GM12874 (cell line): ENCODE results near the gene MBNL1.

Experiments used
- TF ChIP-seq, protein P1 (sequence below): IDR thresholded peaks from 2 replicates; pipeline ENCODE4 v1.5.1; 2011; ENCODE audit warnings: low read depth, mild to moderate bottlenecking, control low read depth, low read length, moderate library complexity; ENCODE audit not compliant: insufficient read depth

Gene MBNL1

DNA sequence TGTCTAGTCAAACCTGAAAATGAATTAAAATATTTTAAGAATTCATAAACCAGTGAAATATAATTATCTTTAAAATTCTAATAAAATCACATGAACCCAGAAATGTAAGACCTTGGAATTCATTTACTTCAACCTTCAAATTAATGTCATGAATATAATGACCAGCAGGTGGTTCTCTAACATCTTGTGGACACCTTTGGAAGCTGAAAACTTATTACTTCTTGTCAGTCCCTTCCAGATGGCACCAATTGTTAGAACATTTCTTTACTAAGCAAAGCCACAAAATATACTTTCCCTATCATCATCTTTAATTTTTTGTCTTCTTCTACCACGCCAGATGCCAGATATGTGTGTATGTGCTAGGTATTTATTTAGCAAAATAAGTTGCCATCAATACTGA is 240.0 kb downstream of the MBNL1 start:
- TF ChIP-seq, protein P1, sequence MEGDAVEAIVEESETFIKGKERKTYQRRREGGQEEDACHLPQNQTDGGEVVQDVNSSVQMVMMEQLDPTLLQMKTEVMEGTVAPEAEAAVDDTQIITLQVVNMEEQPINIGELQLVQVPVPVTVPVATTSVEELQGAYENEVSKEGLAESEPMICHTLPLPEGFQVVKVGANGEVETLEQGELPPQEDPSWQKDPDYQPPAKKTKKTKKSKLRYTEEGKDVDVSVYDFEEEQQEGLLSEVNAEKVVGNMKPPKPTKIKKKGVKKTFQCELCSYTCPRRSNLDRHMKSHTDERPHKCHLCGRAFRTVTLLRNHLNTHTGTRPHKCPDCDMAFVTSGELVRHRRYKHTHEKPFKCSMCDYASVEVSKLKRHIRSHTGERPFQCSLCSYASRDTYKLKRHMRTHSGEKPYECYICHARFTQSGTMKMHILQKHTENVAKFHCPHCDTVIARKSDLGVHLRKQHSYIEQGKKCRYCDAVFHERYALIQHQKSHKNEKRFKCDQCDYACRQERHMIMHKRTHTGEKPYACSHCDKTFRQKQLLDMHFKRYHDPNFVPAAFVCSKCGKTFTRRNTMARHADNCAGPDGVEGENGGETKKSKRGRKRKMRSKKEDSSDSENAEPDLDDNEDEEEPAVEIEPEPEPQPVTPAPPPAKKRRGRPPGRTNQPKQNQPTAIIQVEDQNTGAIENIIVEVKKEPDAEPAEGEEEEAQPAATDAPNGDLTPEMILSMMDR = peak; percentile 18; the same call in 1 of the 2 replicates

DNA sequence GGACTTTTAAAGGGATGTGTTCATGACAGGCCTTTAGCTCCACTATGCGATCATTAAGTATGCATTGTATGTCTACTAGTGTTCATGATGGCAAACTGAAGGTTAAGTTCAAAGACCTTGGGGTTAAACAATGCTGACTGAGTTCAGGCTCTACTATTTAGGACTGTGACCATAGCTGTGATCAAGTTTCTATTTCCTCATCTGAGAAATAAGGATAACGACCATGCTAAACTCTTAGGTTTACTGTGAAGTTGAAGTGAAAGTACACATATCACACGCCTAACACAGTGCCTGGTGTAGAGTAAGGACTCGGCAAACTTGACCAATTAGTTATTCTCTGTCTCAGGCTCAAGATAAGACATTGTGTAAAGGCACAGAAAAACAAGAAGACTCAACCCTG is 243.2 kb downstream of the MBNL1 start:
- TF ChIP-seq, protein P1 = no peak

DNA sequence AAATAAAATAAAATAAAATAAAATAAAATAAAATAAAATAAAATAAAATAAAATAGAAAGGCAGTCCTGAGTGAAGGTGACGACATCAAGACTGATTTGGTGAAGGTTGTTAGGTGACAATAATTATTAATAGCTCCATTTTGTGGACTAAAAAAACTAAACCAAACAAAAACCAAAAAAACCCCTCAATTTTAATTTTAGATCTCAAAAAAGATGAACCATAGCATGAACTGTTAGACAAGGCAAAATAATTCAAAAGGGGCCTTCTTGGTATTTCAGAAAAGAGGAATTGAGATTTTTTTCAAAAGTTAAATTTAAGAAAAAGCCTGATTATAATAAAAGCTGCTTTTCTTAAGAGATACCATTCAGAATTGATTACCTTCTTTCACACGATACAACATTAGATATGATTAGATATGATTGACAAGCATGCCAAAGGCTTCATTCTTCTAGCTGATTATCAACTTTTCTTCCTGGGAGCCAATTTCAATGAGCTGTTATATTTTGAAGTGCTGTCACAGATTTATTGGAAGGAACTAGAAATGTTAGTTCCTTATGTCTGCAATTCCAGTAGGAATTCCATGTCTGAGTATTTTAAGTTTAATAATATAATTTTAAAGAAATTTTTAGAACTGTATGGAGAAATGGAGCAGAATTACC is 244.7 kb downstream of the MBNL1 start:
- TF ChIP-seq, protein P1 = no peak
